Subcutaneous adipose tissue (tissue), 4 donors: ENCODE measurements around the gene ZNF274. TPM values are rescaled to one million over a fixed set of nuclear protein-coding genes. Genes with fewer than 3 reads are reported as not detected.

Experiments
- CTCF ChIP-seq: fragments of 450-650 bp; IDR thresholded peaks from one replicate; pipeline ENCODE4 v1.5.1; 2016; ENCODE audit warnings: low read depth, mild to moderate bottlenecking, control low read depth, antibody characterized with exemption, moderate library complexity
- total RNA-seq, 4 donors: library from RNA; depleted of rRNA; stranded (reverse); fragments of >200 nt; gene quantifications; one replicate each; pipeline ENCODE4 v1.1.0, GENCODE V29; 2016

ZNF274 gene
- total RNA-seq, result 10 to 100 TPM; 17.0 to 25.5 (median 20.3) TPM

GRCh38 chr19:58182989-58183816 is at the start of gene ZNF274:
TSS of gene ZNF274 (plus strand) at chr19:58183061. CDS start at chr19:58183966, 905 bp downstream.
- TF ChIP-seq CTCF, result no peak

DNA sequence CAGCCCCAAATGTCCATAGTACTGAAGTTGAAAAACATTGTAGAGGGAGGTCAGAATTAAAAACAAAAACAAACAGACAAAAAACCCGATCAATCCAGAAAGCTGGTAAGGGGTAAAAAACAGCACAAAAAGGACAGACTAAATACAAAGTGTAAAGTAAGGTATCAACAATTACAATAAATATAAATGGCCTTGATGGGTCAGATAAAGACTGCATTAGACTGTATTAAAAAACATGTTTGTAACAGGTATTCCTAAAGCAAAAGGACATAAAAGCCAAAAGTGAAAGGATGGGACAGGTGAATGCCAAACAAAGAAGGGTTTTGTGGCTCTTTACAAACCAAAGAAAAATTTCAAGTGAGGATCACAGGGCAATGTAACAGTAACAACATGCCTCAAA is 48.6 kb upstream of the ZNF274 start:
- no peak for TF ChIP-seq CTCF

GRCh38 chr19:58145849-58146248 is 37.0 kb upstream of the ZNF274 start:
- no peak for TF ChIP-seq CTCF

GRCh38 chr19:58150328-58150921 is 32.4 kb upstream of the ZNF274 start, which contains the start of gene ZNF329:
TSS of gene ZNF329 (minus strand) at chr19:58150789. CDS start at chr19:58129503, 21,286 bp downstream.
- no peak for TF ChIP-seq CTCF

- TF ChIP-seq CTCF, result no peak
Observed at GRCh38 chr19:58153386-58153785, 29.5 kb upstream of the ZNF274 start.

- no peak for TF ChIP-seq CTCF
Observed at GRCh38 chr19:58154287-58154678, 28.6 kb upstream of the ZNF274 start.
